ENCODE measurements around the gene ROR1.

Gene ROR1

GRCh38 chr1:64195081-64195395, 421.2 kb downstream of the ROR1 start:
- H3K4me1 ChIP-seq (ENCODE audit: control insufficient read depth, insufficient read depth, low read length) = peaks cover 9% of the 10 kb centered on the region
- no peak overlapping the region for H3K4me3 ChIP-seq (ENCODE audit: low read length in 2 of 2)
- H3K27me3 ChIP-seq (ENCODE audit: control insufficient read depth in 1 of 2, insufficient read depth in 2 of 2, low read length in 2 of 2) = no peaks in the 10 kb centered on the region
- no peak overlapping the region for H3K27ac ChIP-seq (ENCODE audit: low read length)
- no peaks in the 10 kb centered on the region for H3K36me3 ChIP-seq (ENCODE audit: control insufficient read depth in 2 of 2, insufficient read depth in 2 of 2, low read length in 2 of 2)
- H3K9ac ChIP-seq (ENCODE audit: low read length in 2 of 2) = no peak overlapping the region
- no peaks in the 10 kb centered on the region for H3K9me3 ChIP-seq (ENCODE audit: control insufficient read depth in 2 of 2, low read length in 2 of 2)

GRCh38 chr1:64196074-64196870, 422.5 kb downstream of the ROR1 start:
- no peaks in the 10 kb centered on the region for H3K36me3 ChIP-seq (ENCODE audit: control insufficient read depth in 2 of 2, insufficient read depth in 2 of 2, low read length in 2 of 2)
- no peak overlapping the region for H3K27ac ChIP-seq (ENCODE audit: low read length)
- no peak overlapping the region for H3K9ac ChIP-seq (ENCODE audit: low read length in 2 of 2)
- H3K27me3 ChIP-seq (ENCODE audit: control insufficient read depth in 1 of 2, insufficient read depth in 2 of 2, low read length in 2 of 2) = no peaks in the 10 kb centered on the region
- H3K9me3 ChIP-seq (ENCODE audit: control insufficient read depth in 2 of 2, low read length in 2 of 2) = no peaks in the 10 kb centered on the region
- no peak overlapping the region for H3K4me3 ChIP-seq (ENCODE audit: low read length in 2 of 2)
- H3K4me1 ChIP-seq (ENCODE audit: control insufficient read depth, insufficient read depth, low read length) = peaks cover 9% of the 10 kb centered on the region

- H3K4me3 ChIP-seq (ENCODE audit: low read length in 2 of 2) = no peak overlapping the region
- no peak overlapping the region for H3K27ac ChIP-seq (ENCODE audit: low read length)
- H3K36me3 ChIP-seq (ENCODE audit: control insufficient read depth in 2 of 2, insufficient read depth in 2 of 2, low read length in 2 of 2) = no peaks in the 10 kb centered on the region
- H3K4me1 ChIP-seq (ENCODE audit: control insufficient read depth, insufficient read depth, low read length) = peaks cover 9% of the 10 kb centered on the region
- no peaks in the 10 kb centered on the region for H3K9me3 ChIP-seq (ENCODE audit: control insufficient read depth in 2 of 2, low read length in 2 of 2)
- H3K27me3 ChIP-seq (ENCODE audit: control insufficient read depth in 1 of 2, insufficient read depth in 2 of 2, low read length in 2 of 2) = no peaks in the 10 kb centered on the region
- no peak overlapping the region for H3K9ac ChIP-seq (ENCODE audit: low read length in 2 of 2)
These were observed 423.3 kb downstream of the ROR1 start for GRCh38 chr1:64197076-64197475.

GRCh38 chr1:64199154-64199553, 425.3 kb downstream of the ROR1 start:
- H3K9ac ChIP-seq (ENCODE audit: low read length in 2 of 2) = no peak overlapping the region
- H3K4me1 ChIP-seq (ENCODE audit: control insufficient read depth, insufficient read depth, low read length) = peaks cover 9% of the 10 kb centered on the region
- H3K36me3 ChIP-seq (ENCODE audit: control insufficient read depth in 2 of 2, insufficient read depth in 2 of 2, low read length in 2 of 2) = no peaks in the 10 kb centered on the region
- no peaks in the 10 kb centered on the region for H3K9me3 ChIP-seq (ENCODE audit: control insufficient read depth in 2 of 2, low read length in 2 of 2)
- H3K4me3 ChIP-seq (ENCODE audit: low read length in 2 of 2) = no peak overlapping the region
- H3K27me3 ChIP-seq (ENCODE audit: control insufficient read depth in 1 of 2, insufficient read depth in 2 of 2, low read length in 2 of 2) = no peaks in the 10 kb centered on the region
- no peak overlapping the region for H3K27ac ChIP-seq (ENCODE audit: low read length)

GRCh38 chr1:64200064-64200463, 426.2 kb downstream of the ROR1 start:
- peaks cover 7% of the 10 kb centered on the region for H3K4me1 ChIP-seq (ENCODE audit: control insufficient read depth, insufficient read depth, low read length)
- no peaks in the 10 kb centered on the region for H3K27me3 ChIP-seq (ENCODE audit: control insufficient read depth in 1 of 2, insufficient read depth in 2 of 2, low read length in 2 of 2)
- H3K27ac ChIP-seq (ENCODE audit: low read length) = no peak overlapping the region
- H3K9me3 ChIP-seq (ENCODE audit: control insufficient read depth in 2 of 2, low read length in 2 of 2) = no peaks in the 10 kb centered on the region
- no peak overlapping the region for H3K4me3 ChIP-seq (ENCODE audit: low read length in 2 of 2)
- H3K36me3 ChIP-seq (ENCODE audit: control insufficient read depth in 2 of 2, insufficient read depth in 2 of 2, low read length in 2 of 2) = no peaks in the 10 kb centered on the region
- H3K9ac ChIP-seq (ENCODE audit: low read length in 2 of 2) = no peak overlapping the region

- H3K27me3 ChIP-seq (ENCODE audit: control insufficient read depth in 1 of 2, insufficient read depth in 2 of 2, low read length in 2 of 2) = no peaks in the 10 kb centered on the region
- no peaks in the 10 kb centered on the region for H3K36me3 ChIP-seq (ENCODE audit: control insufficient read depth in 2 of 2, insufficient read depth in 2 of 2, low read length in 2 of 2)
- no peak within 1 kb of the TSS for H3K9ac ChIP-seq (ENCODE audit: low read length in 2 of 2)
- H3K4me3 ChIP-seq (ENCODE audit: low read length in 2 of 2) = no peak within 1 kb of the TSS
- no peaks in the 10 kb centered on the region for H3K4me1 ChIP-seq (ENCODE audit: control insufficient read depth, insufficient read depth, low read length)
- H3K27ac ChIP-seq (ENCODE audit: low read length) = no peak within 1 kb of the TSS
- H3K9me3 ChIP-seq (ENCODE audit: control insufficient read depth in 2 of 2, low read length in 2 of 2) = no peaks in the 10 kb centered on the region
These were observed 429.6 kb downstream of the ROR1 start, which contains the start of gene UBE2U for GRCh38 chr1:64203420-64203819. TSS of gene UBE2U (plus strand) at chr1:64203623. CDS start at chr1:64204051, 428 bp downstream.

- Histone ChIP-seq H3K27me3 (ENCODE audit: control insufficient read depth in 1 of 2, insufficient read depth in 2 of 2, low read length in 2 of 2) (no peaks in the 10 kb centered on the region), H3K9me3 (ENCODE audit: control insufficient read depth in 2 of 2, low read length in 2 of 2) (no peaks in the 10 kb centered on the region), H3K4me1 (ENCODE audit: control insufficient read depth, insufficient read depth, low read length) (no peaks in the 10 kb centered on the region), H3K4me3 (ENCODE audit: low read length in 2 of 2) (no peak overlapping the region), H3K9ac (ENCODE audit: low read length in 2 of 2) (no peak overlapping the region), H3K27ac (ENCODE audit: low read length) (no peak overlapping the region), H3K36me3 (ENCODE audit: control insufficient read depth in 2 of 2, insufficient read depth in 2 of 2, low read length in 2 of 2) (no peaks in the 10 kb centered on the region)
These were observed 435.4 kb downstream of the ROR1 start for GRCh38 chr1:64209221-64209620.

GRCh38 chr1:64212031-64212430, 438.2 kb downstream of the ROR1 start:
- no peak overlapping the region for H3K27ac ChIP-seq (ENCODE audit: low read length)
- H3K27me3 ChIP-seq (ENCODE audit: control insufficient read depth in 1 of 2, insufficient read depth in 2 of 2, low read length in 2 of 2) = no peaks in the 10 kb centered on the region
- H3K9ac ChIP-seq (ENCODE audit: low read length in 2 of 2) = no peak overlapping the region
- no peaks in the 10 kb centered on the region for H3K36me3 ChIP-seq (ENCODE audit: control insufficient read depth in 2 of 2, insufficient read depth in 2 of 2, low read length in 2 of 2)
- H3K4me1 ChIP-seq (ENCODE audit: control insufficient read depth, insufficient read depth, low read length) = no peaks in the 10 kb centered on the region
- H3K9me3 ChIP-seq (ENCODE audit: control insufficient read depth in 2 of 2, low read length in 2 of 2) = no peaks in the 10 kb centered on the region
- no peak overlapping the region for H3K4me3 ChIP-seq (ENCODE audit: low read length in 2 of 2)

GRCh38 chr1:64215576-64215975, 441.8 kb downstream of the ROR1 start:
- no peaks in the 10 kb centered on the region for H3K27me3 ChIP-seq (ENCODE audit: control insufficient read depth in 1 of 2, insufficient read depth in 2 of 2, low read length in 2 of 2)
- no peak overlapping the region for H3K27ac ChIP-seq (ENCODE audit: low read length)
- H3K4me1 ChIP-seq (ENCODE audit: control insufficient read depth, insufficient read depth, low read length) = no peaks in the 10 kb centered on the region
- no peak overlapping the region for H3K9ac ChIP-seq (ENCODE audit: low read length in 2 of 2)
- no peak overlapping the region for H3K4me3 ChIP-seq (ENCODE audit: low read length in 2 of 2)
- no peaks in the 10 kb centered on the region for H3K9me3 ChIP-seq (ENCODE audit: control insufficient read depth in 2 of 2, low read length in 2 of 2)
- no peaks in the 10 kb centered on the region for H3K36me3 ChIP-seq (ENCODE audit: control insufficient read depth in 2 of 2, insufficient read depth in 2 of 2, low read length in 2 of 2)

- Histone ChIP-seq H3K27me3 (ENCODE audit: control insufficient read depth in 1 of 2, insufficient read depth in 2 of 2, low read length in 2 of 2) (no peaks in the 10 kb centered on the region), H3K27ac (ENCODE audit: low read length) (no peak overlapping the region), H3K4me3 (ENCODE audit: low read length in 2 of 2) (no peak overlapping the region), H3K36me3 (ENCODE audit: control insufficient read depth in 2 of 2, insufficient read depth in 2 of 2, low read length in 2 of 2) (no peaks in the 10 kb centered on the region), H3K9ac (ENCODE audit: low read length in 2 of 2) (no peak overlapping the region), H3K9me3 (ENCODE audit: control insufficient read depth in 2 of 2, low read length in 2 of 2) (no peaks in the 10 kb centered on the region), H3K4me1 (ENCODE audit: control insufficient read depth, insufficient read depth, low read length) (no peaks in the 10 kb centered on the region)
These were observed 446.4 kb downstream of the ROR1 start for GRCh38 chr1:64220241-64220640.

GRCh38 chr1:64223329-64224151, 449.7 kb downstream of the ROR1 start:
- Histone ChIP-seq H3K4me3 (ENCODE audit: low read length in 2 of 2) (no peak overlapping the region), H3K36me3 (ENCODE audit: control insufficient read depth in 2 of 2, insufficient read depth in 2 of 2, low read length in 2 of 2) (no peaks in the 10 kb centered on the region), H3K9me3 (ENCODE audit: control insufficient read depth in 2 of 2, low read length in 2 of 2) (no peaks in the 10 kb centered on the region), H3K27me3 (ENCODE audit: control insufficient read depth in 1 of 2, insufficient read depth in 2 of 2, low read length in 2 of 2) (no peaks in the 10 kb centered on the region), H3K27ac (ENCODE audit: low read length) (no peak overlapping the region), H3K9ac (ENCODE audit: low read length in 2 of 2) (no peak overlapping the region), H3K4me1 (ENCODE audit: control insufficient read depth, insufficient read depth, low read length) (no peaks in the 10 kb centered on the region)

Data from stomach smooth muscle (tissue), 2 donors.